K562 (cell line): ENCODE data around the gene BGN. TPM values are rescaled to one million over a fixed set of nuclear protein-coding genes. Genes with fewer than 3 reads are reported as not detected.

Source experiments
- CREM ChIP-seq: IDR thresholded peaks from 2 replicates; pipeline ENCODE4 v1.6.1; 2014; ENCODE audit warnings: antibody characterized with exemption, low read depth
- DNMT1 ChIP-seq: fragments of 450-650 bp; IDR thresholded peaks from 2 replicates; pipeline ENCODE4 v1.6.1; 2016; ENCODE audit warnings: antibody characterized with exemption, mild to moderate bottlenecking
- KLF13 ChIP-seq: fragments of 450-650 bp; IDR thresholded peaks from 2 replicates; pipeline ENCODE4 v1.6.1; 2016; ENCODE audit warnings: missing genetic modification characterization, low read depth, mild to moderate bottlenecking, missing compliant biosample characterization, moderate library complexity, borderline replicate concordance
- KLF6 ChIP-seq: fragments of 250-450 bp; sonication (Bioruptor Pico); IDR thresholded peaks from 2 replicates; pipeline ENCODE4 v1.4.0; 2020; ENCODE audit warnings: mild to moderate bottlenecking, moderate library complexity, borderline replicate concordance
- MBD1 ChIP-seq: fragments of 250-450 bp; sonication (Bioruptor Pico); IDR thresholded peaks from 2 replicates; pipeline ENCODE4 v1.8.0; 2022; ENCODE audit warnings: inconsistent platforms
- NELFE ChIP-seq: IDR thresholded peaks from 2 replicates; pipeline ENCODE4 v1.6.1; 2011; ENCODE audit warnings: mild to moderate bottlenecking; ENCODE audit not compliant: insufficient read depth, insufficient read length
- POLR2A ChIP-seq: fragments of 450-650 bp; conservative IDR thresholded peaks from 2 replicates; pipeline ENCODE4 v1.6.1; 2016
- RNF2 ChIP-seq: sonication (generic); IDR thresholded peaks from 2 replicates; pipeline ENCODE4 v1.6.1; 2016
- SIN3B ChIP-seq: fragments of 450-650 bp; IDR thresholded peaks from 2 replicates; pipeline ENCODE4 v1.6.1; 2017; ENCODE audit warnings: low read depth, mild to moderate bottlenecking, moderate library complexity
- SRSF9 ChIP-seq: fragments of 200-400 bp; formaldehyde crosslinking; IDR thresholded peaks from 2 replicates; pipeline ENCODE4 v1.6.1; 2017; ENCODE audit warnings: low read depth, low read length, borderline replicate concordance
- TAF7 ChIP-seq: fragments of 450-650 bp; IDR thresholded peaks from 2 replicates; pipeline ENCODE4 v1.6.1; 2016; ENCODE audit warnings: missing genetic modification characterization, missing compliant biosample characterization
- TEAD2 ChIP-seq: fragments of 450-650 bp; IDR thresholded peaks from 2 replicates; pipeline ENCODE4 v1.6.1; 2016; ENCODE audit warnings: missing genetic modification characterization, control low read depth, missing compliant biosample characterization
- U2AF1 ChIP-seq: fragments of 200-400 bp; formaldehyde crosslinking; optimal IDR thresholded peaks from 2 replicates; pipeline ENCODE3; 2017; ENCODE audit warnings: mild to moderate bottlenecking, low read depth, low read length, moderate library complexity
- ZFPM2 ChIP-seq: fragments of 250-450 bp; sonication (Bioruptor Pico); IDR thresholded peaks from 2 replicates; pipeline ENCODE4 v1.5.1; 2022; ENCODE audit warnings: mild to moderate bottlenecking
- ZHX1 ChIP-seq: fragments of 150-350 bp; conservative IDR thresholded peaks from 2 replicates; pipeline ENCODE4 v1.6.1; 2014; ENCODE audit warnings: low read length
- ZNF347 ChIP-seq: fragments of 450-650 bp; formaldehyde crosslinking; IDR thresholded peaks from 2 replicates; pipeline ENCODE4 v1.4.0; 2020; ENCODE audit warnings: low read depth, mild to moderate bottlenecking, moderate library complexity
- ZNF408 ChIP-seq: fragments of 250-450 bp; sonication (Bioruptor Pico); IDR thresholded peaks from 2 replicates; pipeline ENCODE4 v1.4.0; 2020; ENCODE audit warnings: low read depth, mild to moderate bottlenecking, moderate library complexity
- ZNF695 ChIP-seq: fragments of 450-650 bp; formaldehyde crosslinking; IDR thresholded peaks from 2 replicates; pipeline ENCODE4 v1.4.0; 2020; ENCODE audit warnings: mild to moderate bottlenecking, moderate library complexity
- polyA plus RNA-seq, 8 experiments: library from polyadenylated mRNA; depleted of rRNA in 4 of 8; stranded (reverse) in 5 of 8; unstranded in 3 of 8; fragments of >200 nt; fragmentation: Nextera tagmentation in 2 of 8; fragmentation: Illumina TruSeq in 1 of 8; extraction: Ambion mirVana in 2 of 8; extraction: Trizol in 1 of 8; gene quantifications; 2 replicates each; pipeline versions ENCODE4 v1.2.1 to v1.2.3, GENCODE V29; 2011 to 2014; ENCODE audit warnings: inconsistent platforms in 1 of 8, missing spikeins in 1 of 8
- total RNA-seq, 7 experiments: library from RNA; depleted of rRNA in 6 of 7; stranded (reverse); fragments of >200 nt in 6 of 7; fragmentation: Illumina TruSeq in 2 of 7; extraction: Trizol in 2 of 7; gene quantifications; 2 replicates each; pipeline versions ENCODE4 v1.2.1 to v1.2.3, GENCODE V29; 2011 to 2021; ENCODE audit warnings: low replicate concordance in 1 of 7
- TF ChIP-seq, protein P1 (sequence below), 2 experiments: fragments of 450-650 bp in 1 of 2; sonication (generic) in 1 of 2; formaldehyde crosslinking in 1 of 2; IDR thresholded peaks in 1 of 2; conservative IDR thresholded peaks in 1 of 2; 2 replicates each; pipeline versions ENCODE4 v1.6.1 to v1.8.1; 2016 to 2023; ENCODE audit warnings: mild to moderate bottlenecking in 2 of 2, moderate library complexity in 2 of 2, inconsistent platforms in 1 of 2, missing genetic modification reagents in 1 of 2
- TF ChIP-seq, protein P2 (sequence below): fragments of 250-450 bp; sonication (Bioruptor Pico); IDR thresholded peaks from 2 replicates; pipeline ENCODE4 v1.5.0; 2022; ENCODE audit warnings: mild to moderate bottlenecking
- TF ChIP-seq, protein P3 (sequence below): fragments of 250-450 bp; sonication (Bioruptor Pico); IDR thresholded peaks from 2 replicates; pipeline ENCODE4 v1.5.0; 2020; ENCODE audit warnings: mild to moderate bottlenecking

Gene BGN
- total and polyA plus RNA-seq, 9 of the 15 experiments (the other 6 are each of a cell fraction or from before 2014, with no cell fraction given), result 0.11 TPM; not detected in 8

GRCh38 chrX:153469811-153470410 lies 24.9 kb upstream of the BGN start (continued):
- TF ChIP-seq KLF6 (no peak), ZFPM2 (no peak), TEAD2 (no peak), TAF7 (tag) (no peak), MBD1 (CRISPR knock-in tag) (no peak), DNMT1 (no peak), NELFE (no peak), ZNF408 (CRISPR knock-in tag) (no peak), ZHX1 (no peak), SIN3B (no peak), SRSF9 (no peak), ZNF695 (CRISPR knock-in tag) (no peak), RNF2 (no peak), U2AF1 (no peak), KLF13 (no peak), POLR2A (no peak; the same call in 1 of the 2 replicates), CREM (no peak), ZNF347 (CRISPR knock-in tag) (no peak)
- TF ChIP-seq, protein P1, sequence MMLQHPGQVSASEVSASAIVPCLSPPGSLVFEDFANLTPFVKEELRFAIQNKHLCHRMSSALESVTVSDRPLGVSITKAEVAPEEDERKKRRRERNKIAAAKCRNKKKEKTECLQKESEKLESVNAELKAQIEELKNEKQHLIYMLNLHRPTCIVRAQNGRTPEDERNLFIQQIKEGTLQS (IDR thresholded peaks at IDR 0.05), result no peak
- TF ChIP-seq, protein P1 (CRISPR knock-in tag; conservative IDR thresholded peaks at IDR 0.05), result 0 out of 2 replicates have a peak, but pooled peaks have one; percentile 46
- TF ChIP-seq, protein P2, sequence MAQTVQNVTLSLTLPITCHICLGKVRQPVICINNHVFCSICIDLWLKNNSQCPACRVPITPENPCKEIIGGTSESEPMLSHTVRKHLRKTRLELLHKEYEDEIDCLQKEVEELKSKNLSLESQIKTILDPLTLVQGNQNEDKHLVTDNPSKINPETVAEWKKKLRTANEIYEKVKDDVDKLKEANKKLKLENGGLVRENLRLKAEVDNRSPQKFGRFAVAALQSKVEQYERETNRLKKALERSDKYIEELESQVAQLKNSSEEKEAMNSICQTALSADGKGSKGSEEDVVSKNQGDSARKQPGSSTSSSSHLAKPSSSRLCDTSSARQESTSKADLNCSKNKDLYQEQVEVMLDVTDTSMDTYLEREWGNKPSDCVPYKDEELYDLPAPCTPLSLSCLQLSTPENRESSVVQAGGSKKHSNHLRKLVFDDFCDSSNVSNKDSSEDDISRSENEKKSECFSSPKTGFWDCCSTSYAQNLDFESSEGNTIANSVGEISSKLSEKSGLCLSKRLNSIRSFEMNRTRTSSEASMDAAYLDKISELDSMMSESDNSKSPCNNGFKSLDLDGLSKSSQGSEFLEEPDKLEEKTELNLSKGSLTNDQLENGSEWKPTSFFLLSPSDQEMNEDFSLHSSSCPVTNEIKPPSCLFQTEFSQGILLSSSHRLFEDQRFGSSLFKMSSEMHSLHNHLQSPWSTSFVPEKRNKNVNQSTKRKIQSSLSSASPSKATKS (CRISPR knock-in tag), result no peak
- TF ChIP-seq, protein P3, sequence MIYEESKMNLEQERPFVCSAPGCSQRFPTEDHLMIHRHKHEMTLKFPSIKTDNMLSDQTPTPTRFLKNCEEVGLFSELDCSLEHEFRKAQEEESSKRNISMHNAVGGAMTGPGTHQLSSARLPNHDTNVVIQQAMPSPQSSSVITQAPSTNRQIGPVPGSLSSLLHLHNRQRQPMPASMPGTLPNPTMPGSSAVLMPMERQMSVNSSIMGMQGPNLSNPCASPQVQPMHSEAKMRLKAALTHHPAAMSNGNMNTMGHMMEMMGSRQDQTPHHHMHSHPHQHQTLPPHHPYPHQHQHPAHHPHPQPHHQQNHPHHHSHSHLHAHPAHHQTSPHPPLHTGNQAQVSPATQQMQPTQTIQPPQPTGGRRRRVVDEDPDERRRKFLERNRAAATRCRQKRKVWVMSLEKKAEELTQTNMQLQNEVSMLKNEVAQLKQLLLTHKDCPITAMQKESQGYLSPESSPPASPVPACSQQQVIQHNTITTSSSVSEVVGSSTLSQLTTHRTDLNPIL (CRISPR knock-in tag), result no peak
